NCI-H446 treated with DMSO at 0.1 percent for 48 hours (cell line): ENCODE measurements around the gene CPNE4.
"Not testable (repeated sequence)": the region's sequence is repeated elsewhere in the genome, so short reads cannot be mapped to it uniquely, and the experiment has no call there.

Experiments used
- DNase-seq: peaks from one replicate; lab custom pipeline; 2025; lab: John Stamatoyannopoulos, UW

Gene CPNE4

GRCh38 chr3:131957980-131958379 lies 76.8 kb downstream of the CPNE4 start:
- DNase-seq, result no peak

GRCh38 chr3:131957511-131957910 lies 77.3 kb downstream of the CPNE4 start:
- DNase-seq, result no peak

- DNase-seq, result no peak
These were observed 86.0 kb downstream of the CPNE4 start for GRCh38 chr3:131948806-131949205.

- no peak for DNase-seq
These were observed 90.1 kb downstream of the CPNE4 start for GRCh38 chr3:131944676-131945075.

GRCh38 chr3:131933665-131934064 lies 101.1 kb downstream of the CPNE4 start:
- no peak for DNase-seq

GRCh38 chr3:131928593-131928992 lies 106.2 kb downstream of the CPNE4 start:
- DNase-seq, result no peak

GRCh38 chr3:131925571-131925970 lies 109.2 kb downstream of the CPNE4 start:
- no peak for DNase-seq

GRCh38 chr3:131922356-131922755 lies 112.5 kb downstream of the CPNE4 start:
- DNase-seq, result no peak

GRCh38 chr3:131917006-131917405 lies 117.8 kb downstream of the CPNE4 start:
- DNase-seq, result no peak

- DNase-seq, result no peak
These were observed 120.6 kb downstream of the CPNE4 start for GRCh38 chr3:131914090-131914691.

GRCh38 chr3:131912255-131912654 lies 122.6 kb downstream of the CPNE4 start:
- no peak for DNase-seq

GRCh38 chr3:131907796-131908195 lies 127.0 kb downstream of the CPNE4 start:
- DNase-seq, result no peak

- peak; percentile 35 for DNase-seq
These were observed 130.8 kb downstream of the CPNE4 start for GRCh38 chr3:131903988-131904415.

- DNase-seq, result no peak
These were observed 133.1 kb downstream of the CPNE4 start for GRCh38 chr3:131901686-131902085.

- no peak for DNase-seq
These were observed 133.9 kb downstream of the CPNE4 start for GRCh38 chr3:131900891-131901290.

GRCh38 chr3:131899021-131899420 lies 135.8 kb downstream of the CPNE4 start:
- no peak for DNase-seq

- DNase-seq, result no peak
These were observed 136.5 kb downstream of the CPNE4 start for GRCh38 chr3:131898346-131898745.

- no peak for DNase-seq
These were observed 138.5 kb downstream of the CPNE4 start for GRCh38 chr3:131896285-131896684.

- no peak for DNase-seq
These were observed 139.0 kb downstream of the CPNE4 start for GRCh38 chr3:131895766-131896165.

- no peak for DNase-seq
These were observed 142.5 kb downstream of the CPNE4 start for GRCh38 chr3:131892331-131892730.

GRCh38 chr3:131885871-131886270 lies 148.9 kb downstream of the CPNE4 start:
- DNase-seq, result not testable (repeated sequence)

- no peak for DNase-seq
These were observed 151.0 kb downstream of the CPNE4 start for GRCh38 chr3:131883711-131884407.

GRCh38 chr3:131883086-131883485 lies 151.7 kb downstream of the CPNE4 start:
- no peak for DNase-seq

GRCh38 chr3:131881777-131882176 lies 153.0 kb downstream of the CPNE4 start:
- DNase-seq, result no peak
